Femur (tissue), 1 donor: Measurements from ENCODE around the gene VCAN.

ENCODE experiments used
- DNase-seq: peaks from one replicate; pipeline ENCODE4 v3.0.0-alpha.2; 2017

Gene VCAN

GRCh38 chr5:83469075-83469474 is 2.5 kb upstream of the VCAN start:
- no peak for DNase-seq

GRCh38 chr5:83470526-83471404 is 779 bp upstream of the VCAN start:
- DNase-seq, result no peak

GRCh38 chr5:83472213-83472507 is 616 bp downstream of the VCAN start:
- DNase-seq, result no peak

- DNase-seq, result peak; percentile 73
Observed at GRCh38 chr5:83472508-83473345, 1.2 kb downstream of the VCAN start.

- DNase-seq, result peak; percentile 99
Observed at GRCh38 chr5:83473346-83474160, 2.0 kb downstream of the VCAN start.

DNA sequence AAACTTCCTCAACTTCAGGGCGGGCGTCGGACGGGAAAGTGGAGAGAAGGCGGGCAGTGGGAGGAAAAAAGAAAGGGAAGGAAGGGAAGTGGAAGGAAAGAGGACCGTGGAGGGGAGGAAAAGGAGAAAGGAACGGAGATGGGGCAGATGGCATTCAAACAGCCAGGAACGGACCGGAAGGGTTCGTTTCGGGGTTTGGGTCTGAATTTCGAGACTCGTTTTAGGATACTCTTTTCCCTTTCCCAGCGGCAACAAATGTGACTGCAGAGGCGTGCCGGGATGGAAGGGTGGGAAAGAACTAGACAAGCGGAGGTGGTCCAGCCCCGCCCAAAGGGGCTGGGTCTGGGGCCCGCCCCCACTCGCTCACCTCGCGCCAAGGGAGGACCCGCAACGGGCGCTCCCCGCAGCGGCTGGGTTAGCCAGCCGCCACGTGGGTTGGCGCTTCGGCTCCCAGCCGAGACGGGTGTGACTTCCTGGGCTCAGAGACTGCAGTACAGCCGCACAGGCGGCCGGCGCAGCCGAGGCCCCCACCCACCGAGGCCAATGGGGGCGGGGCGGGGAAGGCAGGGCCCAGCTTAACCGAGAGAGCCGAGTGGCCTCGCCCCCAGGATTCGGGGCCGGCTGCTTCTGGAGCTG is 2.7 kb downstream of the VCAN start:
- peak; percentile 95 for DNase-seq

GRCh38 chr5:83474991-83475390 is 3.4 kb downstream of the VCAN start:
- peak; percentile 30 for DNase-seq

- DNase-seq, result no peak
Observed at GRCh38 chr5:83475391-83475863, 3.9 kb downstream of the VCAN start.

DNA sequence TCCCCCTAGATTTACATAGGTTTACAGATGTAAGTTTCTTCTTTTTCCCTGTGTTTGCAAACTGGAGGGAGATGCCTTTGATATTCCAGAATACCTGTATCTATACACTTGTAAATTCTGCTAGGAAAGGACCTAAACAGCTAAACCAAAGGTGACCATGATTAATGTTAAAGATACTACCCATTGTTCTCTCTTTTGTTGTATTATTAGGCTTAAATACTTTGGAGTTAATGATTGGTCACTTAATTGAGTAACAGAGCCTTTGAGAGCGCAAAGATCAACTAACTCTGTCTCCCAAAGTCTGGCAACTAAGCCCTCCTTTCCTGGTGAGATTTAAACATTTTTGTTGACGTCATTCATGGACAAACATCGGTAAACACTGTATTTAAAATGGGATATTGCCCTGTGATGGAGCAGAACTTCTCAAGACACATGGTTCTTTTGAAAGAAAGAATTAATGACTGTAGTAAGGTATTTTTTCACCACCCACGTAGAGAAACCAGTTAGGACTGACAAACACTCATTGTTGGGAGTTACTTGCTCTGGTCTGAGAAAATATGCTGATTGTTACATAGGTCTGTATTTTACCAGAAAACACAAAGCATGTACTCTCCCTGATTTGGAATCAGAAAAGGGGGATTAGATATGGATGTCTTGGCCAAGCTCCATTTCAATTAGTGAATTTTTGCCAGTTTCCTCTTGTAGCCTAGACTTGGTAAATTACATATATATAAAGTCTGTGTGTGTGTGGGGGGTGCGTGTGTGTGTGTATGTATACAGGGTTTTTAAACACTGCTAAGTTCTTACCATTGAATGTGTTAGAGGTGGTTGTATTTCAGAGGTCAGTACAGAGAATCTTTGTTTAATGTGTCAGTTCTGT is 4.6 kb downstream of the VCAN start:
- no peak for DNase-seq

DNA sequence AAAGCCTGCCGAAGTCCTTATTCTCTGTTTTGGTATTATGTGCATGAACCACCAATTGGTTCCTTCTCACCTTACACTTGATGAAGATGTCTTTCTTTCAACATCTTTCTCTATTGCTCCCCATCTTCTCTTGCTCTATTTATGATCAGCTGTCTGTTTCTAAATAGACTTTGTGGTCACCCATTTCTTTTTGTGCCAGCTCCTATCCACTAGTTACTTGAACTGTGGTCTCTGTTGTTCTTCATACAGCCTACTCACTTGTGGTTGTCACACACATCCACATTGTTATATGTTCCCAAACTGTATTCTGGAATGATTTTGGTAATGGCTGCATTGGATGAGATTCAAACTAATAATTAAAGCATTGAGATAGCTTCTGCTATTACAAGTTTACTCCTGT is 11.4 kb downstream of the VCAN start:
- DNase-seq, result no peak

DNA sequence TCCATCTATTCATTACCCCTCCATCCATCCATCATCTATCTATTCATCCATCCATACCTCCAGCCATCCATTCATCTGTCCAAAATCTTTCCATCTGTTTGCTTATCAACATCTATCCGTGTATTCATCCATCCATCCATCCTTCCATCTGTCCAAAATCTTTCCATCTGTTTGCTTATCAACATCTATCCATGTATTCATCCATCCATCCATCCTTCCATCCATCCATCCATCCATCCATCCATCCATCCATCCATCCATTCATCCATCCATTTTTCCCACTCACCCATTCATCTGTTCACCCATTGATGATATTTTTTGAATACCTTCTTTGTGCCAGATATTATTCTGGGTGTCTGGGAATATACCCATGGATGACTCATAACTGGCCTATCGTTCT is 12.8 kb downstream of the VCAN start:
- DNase-seq, result no peak

DNA sequence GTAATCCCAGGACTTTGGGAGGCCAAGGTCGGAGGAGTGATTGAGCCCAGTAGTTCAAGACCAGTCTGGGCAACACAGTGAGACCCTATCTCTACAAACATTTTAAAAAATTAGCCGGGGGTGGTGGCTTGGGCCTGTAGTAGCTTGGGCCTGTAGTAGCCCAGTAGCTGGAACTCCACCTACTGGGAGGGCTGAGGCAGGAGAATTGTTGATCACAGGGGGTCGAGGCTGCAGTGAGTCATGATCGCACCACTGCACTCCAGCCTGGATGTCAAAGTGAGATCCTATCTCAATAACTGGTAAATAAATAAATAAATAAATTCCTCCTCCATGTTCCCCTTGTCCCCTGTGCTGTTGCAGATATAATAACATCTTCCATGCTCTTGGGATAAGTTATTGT is 14.3 kb downstream of the VCAN start:
- no peak for DNase-seq

GRCh38 chr5:83487155-83487554 is 15.6 kb downstream of the VCAN start:
- no peak for DNase-seq

DNA sequence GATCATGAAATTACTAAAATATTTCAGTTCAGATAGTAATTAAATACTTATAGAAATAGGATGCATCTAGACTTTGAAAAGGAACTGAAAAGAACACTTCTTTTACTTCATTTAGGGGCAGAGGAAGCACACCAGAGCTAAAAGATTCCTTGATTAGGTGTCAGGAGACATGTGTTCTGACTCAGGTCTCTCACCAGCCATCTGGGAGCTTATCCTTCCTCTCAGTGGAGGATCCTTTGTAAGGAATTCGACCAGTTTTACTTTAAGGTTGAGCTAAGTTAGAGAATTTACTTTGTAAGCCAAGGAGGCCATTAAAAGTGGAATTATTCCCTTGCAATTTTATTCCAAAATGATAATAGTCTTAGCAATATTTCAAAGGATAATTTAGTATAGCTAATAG is 16.7 kb downstream of the VCAN start:
- no peak for DNase-seq

DNA sequence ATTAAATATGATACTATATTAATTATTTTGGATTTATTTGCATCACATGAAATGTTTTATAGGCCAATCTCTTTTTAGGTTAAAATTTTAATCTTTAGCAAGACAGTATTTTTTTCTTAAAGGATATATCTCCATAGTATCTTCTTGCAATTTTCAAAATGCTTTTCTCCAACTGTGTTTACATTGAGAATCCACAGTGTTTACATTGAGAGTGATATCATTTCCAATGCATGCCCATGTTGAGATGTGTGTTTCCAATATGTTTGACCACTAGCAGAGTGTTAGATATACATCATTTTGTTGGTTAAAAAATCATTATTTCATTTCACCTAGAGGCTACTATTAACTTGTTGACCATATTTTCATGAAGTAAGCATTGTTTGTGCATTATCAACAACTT is 17.3 kb downstream of the VCAN start:
- DNase-seq, result no peak

GRCh38 chr5:83490203-83490602 is 18.7 kb downstream of the VCAN start:
- no peak for DNase-seq

- no peak for DNase-seq
Observed at GRCh38 chr5:83492331-83492730, 20.8 kb downstream of the VCAN start.

DNA sequence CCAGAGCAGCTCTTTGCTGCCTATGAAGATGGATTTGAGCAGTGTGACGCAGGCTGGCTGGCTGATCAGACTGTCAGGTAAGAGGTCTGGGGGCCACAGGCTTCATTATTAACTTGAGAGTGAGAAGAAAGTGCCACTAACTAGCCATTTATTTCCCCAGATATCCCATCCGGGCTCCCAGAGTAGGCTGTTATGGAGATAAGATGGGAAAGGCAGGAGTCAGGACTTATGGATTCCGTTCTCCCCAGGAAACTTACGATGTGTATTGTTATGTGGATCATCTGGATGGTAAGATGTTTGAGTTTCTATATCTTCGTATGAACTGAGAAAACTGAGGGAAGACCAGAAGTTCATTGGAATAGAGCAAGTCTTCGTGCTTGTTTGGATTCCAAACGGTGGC is 22.1 kb downstream of the VCAN start:
- no peak for DNase-seq

DNA sequence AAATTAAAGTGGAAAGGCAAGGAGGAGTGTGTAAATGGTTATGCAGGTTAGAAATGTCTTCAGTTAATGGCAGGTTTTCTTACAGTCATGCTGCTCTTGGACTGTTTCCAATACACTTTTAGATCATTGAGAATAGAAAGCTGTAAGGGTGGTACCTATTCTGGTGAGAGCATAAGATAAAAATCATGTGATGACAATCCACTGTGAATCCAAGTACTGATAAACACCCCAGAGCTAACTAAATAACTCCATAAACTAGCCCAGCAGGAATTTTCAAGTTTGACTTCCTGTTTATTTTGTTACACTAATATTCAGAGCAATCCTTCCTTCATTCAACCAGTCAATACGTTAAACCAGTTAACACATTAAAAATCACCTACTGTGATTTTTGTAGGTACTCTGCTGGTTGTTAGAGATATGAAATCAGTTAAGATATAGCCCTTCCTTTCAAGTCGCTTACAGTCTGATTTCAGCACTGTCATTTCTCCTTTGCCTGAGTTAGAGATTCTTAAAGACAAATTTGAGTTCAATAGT is 22.6 kb downstream of the VCAN start:
- DNase-seq, result no peak

GRCh38 chr5:83494666-83495065 is 23.1 kb downstream of the VCAN start:
- DNase-seq, result no peak

- no peak for DNase-seq
Observed at GRCh38 chr5:83496626-83497025, 25.1 kb downstream of the VCAN start.
